Stimulated activated CD4-positive, alpha-beta T cell treated with anti-CD3 and anti-CD28 coated beads, Interleukin-2, amount 100 ng/mL, for 48 hours (primary cell): ENCODE results near the gene MISP3.

ENCODE experiments used
- DNase-seq, 2 donors: peaks; one replicate each; pipeline ENCODE4 v3.0.0-alpha.2; 2020

MISP3 gene

DNA sequence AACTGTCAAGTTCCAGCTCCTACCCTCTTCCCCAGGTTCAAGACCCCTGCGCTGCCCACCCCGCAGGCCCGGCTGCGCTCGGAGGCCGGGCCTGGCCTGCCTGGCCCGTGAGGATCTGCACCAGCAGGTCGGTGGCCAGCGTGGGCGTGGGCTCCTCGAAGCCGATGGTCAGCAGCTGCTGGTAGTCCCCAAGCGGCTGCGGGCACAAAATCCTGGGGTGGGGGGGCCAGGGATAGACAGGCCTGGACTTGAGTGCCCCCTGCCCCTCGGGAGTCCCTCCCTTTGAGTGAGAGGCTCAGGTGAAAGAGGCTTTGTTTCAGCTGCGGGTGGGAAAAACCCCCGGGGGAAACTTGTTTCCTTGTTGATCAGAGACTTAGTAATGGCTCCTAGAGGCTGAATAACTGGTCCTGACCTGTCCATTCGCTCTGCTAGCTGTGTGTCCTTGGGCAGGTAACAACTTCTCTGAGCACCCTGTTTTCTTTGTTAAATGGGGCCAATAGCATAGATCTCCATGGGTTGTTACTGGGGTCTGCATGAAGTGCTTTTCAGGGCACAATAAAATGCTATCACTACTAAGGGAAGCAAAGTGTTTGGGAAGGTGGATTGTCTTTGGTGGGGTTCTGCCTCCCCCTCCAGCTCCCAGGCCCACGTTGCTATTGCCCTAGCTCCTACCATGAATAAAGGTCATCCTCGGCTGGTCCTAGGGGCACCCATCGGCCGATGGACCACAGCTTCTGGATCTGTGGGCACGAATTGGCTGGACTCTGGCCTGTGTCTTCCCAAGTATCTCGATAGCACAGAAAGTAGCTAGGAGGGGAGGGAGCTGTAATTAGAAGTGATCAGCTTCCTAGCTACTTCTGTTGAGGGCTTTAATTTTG, 9.4 kb downstream of the MISP3 start:
- DNase-seq = no peak

DNA sequence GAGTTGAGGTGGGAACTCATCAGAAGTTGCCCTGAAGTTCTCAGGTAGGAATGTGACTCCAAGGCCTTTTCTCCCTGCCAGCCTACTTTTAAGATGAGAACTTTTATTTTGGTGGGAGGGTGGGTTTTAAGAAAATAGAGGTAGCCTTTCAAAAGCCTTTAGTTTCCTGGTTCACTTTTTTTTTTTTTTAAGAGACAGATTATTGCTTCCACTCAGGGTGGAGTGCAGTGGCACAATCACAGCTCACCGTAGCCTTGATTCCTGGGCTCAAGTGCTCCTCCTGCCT, 10.0 kb downstream of the MISP3 start:
- DNase-seq = no peak

DNA sequence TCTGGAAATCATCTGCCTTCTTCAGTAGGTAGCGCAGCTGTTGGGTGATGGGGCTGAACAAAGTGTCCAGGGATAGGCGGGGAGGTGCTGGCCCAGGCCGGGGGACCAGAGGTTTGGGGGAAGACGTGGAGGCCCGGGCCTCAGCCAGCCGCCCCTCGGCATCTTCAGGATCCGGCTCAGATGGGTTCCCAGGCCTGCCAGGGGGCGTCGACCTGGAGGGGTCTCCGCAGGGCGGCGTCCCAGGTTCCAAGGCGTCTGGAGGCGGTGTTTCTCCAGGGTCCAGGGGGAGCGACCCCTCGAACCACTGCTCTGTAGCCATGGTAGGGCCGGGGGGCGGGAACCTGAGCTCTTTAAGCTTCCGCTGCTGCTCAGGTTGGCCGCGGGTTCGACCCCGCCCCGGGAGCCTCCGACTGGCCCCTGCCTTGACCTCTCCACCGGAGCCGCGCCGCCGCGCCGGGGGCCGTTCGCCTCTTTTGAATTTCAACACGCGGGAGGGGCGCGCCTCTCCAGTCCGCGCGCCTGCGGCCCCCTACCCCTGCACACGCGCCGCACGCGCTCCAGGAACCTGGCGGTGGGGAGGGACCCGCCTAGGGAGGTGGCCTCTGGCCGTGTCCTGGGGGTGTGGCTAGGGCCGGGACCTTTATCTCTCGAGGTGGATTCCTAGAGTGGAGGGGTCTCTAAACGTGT, 12.9 kb downstream of the MISP3 start, which contains the start of gene C19orf67:
TSS of gene C19orf67 (minus strand) at position 475 of the 687 bp plus-strand sequence. CDS start at position 319, 156 bp downstream.
- no peak for DNase-seq

GRCh38 chr19:14086098-14086497, 13.5 kb downstream of the MISP3 start:
- DNase-seq = no peak

DNA sequence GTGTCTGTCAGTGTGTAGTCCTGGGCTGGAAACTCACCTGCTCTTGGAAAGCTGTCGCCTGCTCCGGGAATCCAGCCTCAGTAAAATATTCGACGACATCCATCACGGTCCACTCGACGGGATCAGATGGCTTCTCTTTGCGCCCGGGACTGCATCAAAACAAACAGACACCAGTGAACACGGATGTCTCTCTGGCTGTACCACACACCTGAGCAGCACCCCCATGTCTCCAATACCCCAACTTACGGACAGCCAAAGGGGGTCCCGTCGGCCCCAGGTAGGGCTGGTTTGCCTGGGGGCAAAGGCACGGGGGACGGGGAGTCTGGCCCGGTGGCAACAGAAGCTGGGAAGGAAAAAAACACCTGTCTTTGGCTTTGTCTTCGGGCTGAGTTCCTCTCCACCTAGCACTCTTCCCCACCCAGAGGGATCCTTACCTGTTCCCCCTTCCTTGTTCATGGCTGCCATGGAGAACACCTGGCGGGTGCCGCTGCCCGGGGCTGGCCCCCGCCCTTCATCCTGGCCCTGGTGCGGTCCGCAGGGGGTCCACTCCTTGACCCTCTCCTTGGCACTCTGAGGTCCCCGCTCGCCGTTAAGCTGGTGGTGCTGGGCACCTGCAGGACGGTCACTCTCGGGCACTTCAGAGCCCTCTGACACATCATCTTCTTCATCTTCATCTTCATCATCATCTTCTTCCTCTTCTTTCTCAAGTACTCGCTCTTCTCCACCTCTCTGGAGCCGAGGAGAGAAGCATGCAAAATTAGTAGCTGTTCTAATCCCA, 16.2 kb downstream of the MISP3 start:
- DNase-seq = no peak

GRCh38 chr19:14089412-14089661, 16.8 kb downstream of the MISP3 start:
- DNase-seq = peak in 1 of 2 donors; percentile 7

GRCh38 chr19:14089662-14090508, 17.3 kb downstream of the MISP3 start:
- DNase-seq = peak; percentile 38 to 53

- peak; percentile 65 to 70 for DNase-seq
Observed at GRCh38 chr19:14090509-14091080, 18.0 kb downstream of the MISP3 start, which contains the start of gene SAMD1. Gene SAMD1, minus strand, starts transcription at chr19:14090751.

GRCh38 chr19:14091081-14091812, 18.7 kb downstream of the MISP3 start:
- DNase-seq = peak; percentile 63 to 64

GRCh38 chr19:14091813-14092462, 19.4 kb downstream of the MISP3 start:
- peak in 1 of 2 donors; percentile 27 for DNase-seq

DNA sequence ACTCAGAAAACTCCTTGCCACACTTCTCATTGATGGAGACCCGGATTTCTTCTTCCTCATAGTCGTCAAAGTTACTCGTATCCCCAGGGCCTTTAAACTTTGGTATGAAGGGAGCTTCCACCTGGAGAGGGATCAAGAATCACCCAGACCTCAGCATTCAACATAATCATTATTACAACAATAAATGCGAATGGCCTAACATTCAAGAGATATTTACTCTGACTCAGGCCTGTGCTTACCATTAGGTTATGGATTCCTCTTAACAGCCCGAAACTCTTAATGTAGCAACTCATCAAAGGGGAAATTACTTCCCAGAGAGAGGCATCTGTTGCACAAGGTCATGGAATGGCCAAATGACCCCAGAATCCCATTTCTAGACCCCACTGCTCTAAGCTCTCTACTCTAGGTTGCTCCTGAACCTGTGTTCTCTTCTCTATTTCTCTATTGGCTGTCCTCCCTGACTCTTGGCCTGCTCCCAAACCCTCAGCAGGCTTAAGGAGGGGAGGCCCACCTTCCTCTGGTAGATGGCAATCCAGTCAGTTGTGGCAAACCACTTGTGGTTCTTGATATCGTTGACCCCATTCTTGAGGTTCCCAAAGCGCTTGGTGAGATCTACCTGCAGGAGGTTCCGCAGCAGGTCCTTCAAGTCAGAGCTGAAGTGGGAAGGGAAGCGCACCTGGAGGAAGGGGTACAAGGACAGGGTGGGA, 20.7 kb downstream of the MISP3 start:
- DNase-seq = no peak

DNA sequence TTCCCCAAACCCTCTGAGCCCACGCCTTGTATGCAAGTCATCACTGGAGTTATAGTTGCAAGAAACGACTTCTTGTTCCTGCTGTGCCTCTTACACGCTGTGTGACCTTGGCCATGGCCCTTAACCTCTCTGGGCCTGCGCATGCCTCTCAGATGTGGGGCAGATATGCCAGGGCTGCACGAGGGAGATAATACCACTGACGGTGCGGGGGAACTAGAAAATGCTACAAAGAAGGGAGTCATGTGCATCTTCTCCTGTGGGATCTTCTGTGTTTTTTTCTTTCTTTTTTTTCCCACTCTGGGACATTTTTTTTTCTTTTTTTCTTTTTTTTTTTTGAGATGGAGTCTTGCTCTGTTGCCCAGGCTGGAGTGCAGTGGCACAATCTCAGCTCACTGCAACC, 22.3 kb downstream of the MISP3 start:
- DNase-seq = no peak

DNA sequence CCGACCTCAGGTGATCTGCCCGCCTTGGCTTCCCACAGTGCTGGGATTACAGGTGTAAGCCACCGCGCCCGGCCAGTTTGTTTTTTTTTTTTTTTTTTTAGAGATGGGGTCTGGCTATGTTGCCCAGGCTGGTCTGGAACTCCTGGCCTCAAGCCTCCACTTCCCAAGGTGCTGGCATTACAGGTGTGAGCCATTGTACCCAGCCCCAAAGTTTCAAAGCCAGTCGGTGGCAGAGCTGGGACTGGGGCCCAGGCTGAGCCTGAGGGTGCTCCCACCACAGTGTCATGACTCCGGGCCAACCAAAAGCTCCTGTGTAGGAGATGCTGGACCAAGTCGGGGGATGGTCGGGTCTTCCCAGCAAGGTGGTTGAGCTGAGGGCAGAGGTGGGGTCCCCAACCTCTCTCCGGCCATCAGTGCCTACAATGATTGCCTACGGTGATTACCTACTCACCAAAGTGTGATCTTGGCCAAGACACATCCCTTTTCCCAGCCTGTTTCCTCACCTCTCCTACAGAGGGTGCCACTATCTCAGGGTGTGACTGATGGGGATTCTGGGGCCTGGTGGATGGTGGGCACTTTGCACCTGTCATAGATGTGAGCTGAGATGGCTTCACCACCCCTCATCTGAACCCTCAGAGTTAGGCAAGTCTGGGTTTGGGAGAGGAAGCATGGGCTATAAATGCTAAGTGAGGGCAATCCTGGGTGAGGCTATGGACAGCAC, 23.8 kb downstream of the MISP3 start:
- no peak for DNase-seq

- no peak for DNase-seq
Observed at GRCh38 chr19:14097532-14098151, 25.1 kb downstream of the MISP3 start.

DNA sequence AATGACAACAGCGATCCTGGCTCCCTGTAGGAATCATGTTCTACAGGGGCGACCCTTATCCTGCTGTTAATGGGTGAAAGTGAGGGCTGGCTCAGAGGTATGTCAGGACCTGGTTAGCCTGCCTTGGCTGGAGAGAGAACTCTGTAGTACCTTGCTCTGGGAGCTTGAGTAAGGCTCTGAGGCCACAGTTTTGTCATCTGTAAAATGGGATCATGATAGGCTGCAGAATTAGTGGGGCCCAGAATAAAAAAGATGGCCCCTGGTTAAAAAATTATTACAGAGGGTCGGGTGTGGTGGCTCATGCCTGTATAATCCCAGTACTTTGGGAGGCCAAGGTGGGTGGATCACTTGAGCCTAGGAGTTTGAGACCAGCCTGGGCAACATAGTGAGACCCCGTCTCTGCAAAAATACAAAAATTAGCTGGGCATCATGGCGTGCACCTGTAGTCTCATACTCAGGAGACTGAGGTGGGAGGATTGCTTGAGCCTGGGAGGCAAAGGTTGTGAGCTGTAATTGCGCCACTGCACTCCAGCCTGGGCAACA, 28.5 kb downstream of the MISP3 start:
- no peak for DNase-seq

DNA sequence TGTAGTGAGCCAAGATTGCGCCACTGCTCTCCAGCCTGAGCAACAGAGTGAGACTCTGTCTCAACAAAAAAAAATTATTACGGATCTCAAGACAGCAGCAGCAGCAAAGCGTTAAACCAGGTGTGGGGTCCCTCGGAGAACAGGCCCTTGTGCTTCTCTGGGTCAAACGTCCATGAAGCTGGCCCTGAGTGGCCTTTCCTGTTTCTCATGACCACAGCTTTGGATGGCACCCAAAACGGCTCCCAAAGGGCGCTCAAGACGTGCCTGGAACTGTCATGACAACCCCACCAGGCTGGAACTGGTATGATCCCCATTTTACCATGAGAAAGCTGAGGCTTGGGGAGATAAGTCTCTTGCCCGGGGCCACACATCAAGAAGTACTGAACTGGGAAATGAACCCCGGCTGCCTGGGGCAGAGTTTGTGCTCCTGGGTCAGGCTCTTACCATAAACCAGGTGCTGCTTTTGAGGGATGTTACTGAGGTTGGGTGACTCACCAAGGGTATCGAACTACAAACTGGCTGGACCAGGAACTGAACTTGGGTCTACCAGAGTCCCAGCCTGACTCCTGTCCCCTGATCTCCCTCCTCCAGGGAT, 29.6 kb downstream of the MISP3 start:
- no peak for DNase-seq

- no peak for DNase-seq
Observed at GRCh38 chr19:14102756-14103155, 30.2 kb downstream of the MISP3 start.

GRCh38 chr19:14103310-14103709, 30.7 kb downstream of the MISP3 start:
- no peak for DNase-seq

DNA sequence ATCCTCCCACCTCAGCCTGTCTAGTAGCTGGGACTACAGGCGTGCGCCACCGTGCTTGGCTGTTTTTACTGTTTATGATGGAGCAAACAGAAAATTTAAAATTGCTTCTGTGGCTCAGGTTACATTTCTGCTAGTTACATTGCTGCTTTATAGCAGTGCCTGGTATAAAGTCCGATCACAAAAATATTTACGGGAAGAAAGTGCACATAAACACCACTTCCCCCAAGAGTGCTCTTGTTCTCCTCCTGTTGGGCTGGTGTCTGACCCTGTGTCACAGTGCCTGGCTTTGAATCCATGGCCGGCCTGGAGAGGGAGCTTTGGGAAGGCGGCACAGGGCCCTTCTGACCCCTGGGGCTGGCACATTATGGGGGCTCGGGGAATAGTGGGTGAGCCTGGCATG, 33.1 kb downstream of the MISP3 start:
- no peak for DNase-seq
